HG03575 (cell line): ENCODE data around the gene THSD4.

Source experiments
- ATAC-seq: cut with Tn5 transposase; IDR thresholded peaks from one replicate; pipeline ENCODE4 v1.9.1; 2021; ENCODE audit not compliant: unreplicated experiment, insufficient number of reproducible peaks, low FRiP score; ENCODE audit errors: extremely low read depth

THSD4 gene

DNA sequence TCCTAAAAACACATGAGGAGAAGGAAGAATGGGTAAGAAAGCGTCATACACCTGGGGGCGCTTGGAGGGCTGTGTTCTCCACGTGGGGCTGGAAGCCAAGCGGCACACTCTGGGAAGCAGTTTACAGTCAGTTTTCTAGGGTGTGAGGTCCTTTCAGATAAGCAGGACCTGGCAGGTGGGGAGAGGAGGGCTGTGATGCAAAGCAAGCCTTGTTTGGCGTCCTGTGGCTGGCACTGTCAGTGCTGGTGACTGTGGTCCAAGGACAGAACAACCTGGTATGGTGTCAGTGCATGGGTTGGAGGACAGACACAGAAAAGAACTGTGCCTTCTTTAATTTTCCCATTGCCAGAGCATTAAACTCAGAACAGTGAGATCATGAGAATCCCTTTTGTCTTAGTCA, 434.4 kb downstream of the THSD4 start:
- no peak for ATAC-seq

- ATAC-seq: no peak
These were observed 436.3 kb downstream of the THSD4 start for GRCh38 chr15:71551566-71551965.

- no peak for ATAC-seq
These were observed 443.8 kb downstream of the THSD4 start for GRCh38 chr15:71559098-71559497.

DNA sequence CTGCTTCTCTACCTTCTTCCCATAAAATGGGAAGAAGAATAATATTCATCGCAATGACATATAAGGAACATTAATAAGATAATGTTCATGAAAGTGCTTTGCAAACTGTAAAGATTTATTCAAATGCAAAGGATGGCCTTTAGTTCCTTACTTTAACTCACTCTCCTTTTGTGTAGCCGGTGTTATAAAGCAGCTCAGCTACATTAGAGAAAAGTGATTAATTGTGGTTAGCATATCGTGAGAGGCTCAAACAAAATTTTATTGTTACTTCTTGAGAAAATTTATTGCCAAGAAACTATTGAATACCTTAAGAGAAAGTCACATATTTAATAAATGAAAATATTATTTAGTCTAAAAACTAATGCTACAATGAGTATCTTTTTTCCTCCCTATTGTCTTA, 444.3 kb downstream of the THSD4 start:
- no peak for ATAC-seq

DNA sequence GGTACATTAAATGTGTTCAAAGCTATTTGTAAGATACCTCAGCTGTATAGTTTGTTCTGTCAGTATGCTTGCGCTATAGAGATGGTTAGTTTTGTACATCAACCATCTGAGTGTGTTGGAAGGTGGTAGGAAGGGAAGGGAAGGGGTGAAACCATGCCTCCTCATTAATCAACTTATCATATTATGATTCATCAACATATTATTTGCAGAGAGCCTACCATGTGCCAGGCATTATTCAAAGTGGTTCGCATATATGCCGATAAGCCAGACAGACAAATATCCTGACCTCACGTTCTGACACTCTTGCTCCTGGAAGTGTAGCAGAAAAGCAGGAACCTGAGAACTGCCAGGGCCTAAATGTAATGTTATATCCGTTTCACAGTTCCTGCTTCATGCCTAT, 447.0 kb downstream of the THSD4 start:
- no peak for ATAC-seq

GRCh38 chr15:71564217-71564616, 448.9 kb downstream of the THSD4 start:
- ATAC-seq: no peak

DNA sequence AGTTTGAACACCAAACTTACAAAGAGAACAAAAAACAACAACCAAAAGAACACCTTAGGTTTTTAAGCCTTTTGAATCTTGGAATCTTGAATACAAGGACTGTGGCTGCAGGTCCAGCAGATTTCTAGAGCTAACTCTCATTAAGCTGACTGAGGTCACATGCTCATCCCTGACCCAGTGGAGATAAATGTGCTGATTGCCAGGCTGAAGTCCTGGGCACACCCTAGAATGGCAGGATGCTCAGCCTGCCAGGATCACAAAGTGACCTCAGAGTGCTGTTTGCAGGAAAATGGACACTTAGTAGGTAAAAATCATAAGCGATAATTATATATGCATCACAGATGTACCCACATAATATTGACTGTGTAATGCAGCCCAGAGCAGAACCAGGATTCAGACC, 449.7 kb downstream of the THSD4 start:
- ATAC-seq: no peak

DNA sequence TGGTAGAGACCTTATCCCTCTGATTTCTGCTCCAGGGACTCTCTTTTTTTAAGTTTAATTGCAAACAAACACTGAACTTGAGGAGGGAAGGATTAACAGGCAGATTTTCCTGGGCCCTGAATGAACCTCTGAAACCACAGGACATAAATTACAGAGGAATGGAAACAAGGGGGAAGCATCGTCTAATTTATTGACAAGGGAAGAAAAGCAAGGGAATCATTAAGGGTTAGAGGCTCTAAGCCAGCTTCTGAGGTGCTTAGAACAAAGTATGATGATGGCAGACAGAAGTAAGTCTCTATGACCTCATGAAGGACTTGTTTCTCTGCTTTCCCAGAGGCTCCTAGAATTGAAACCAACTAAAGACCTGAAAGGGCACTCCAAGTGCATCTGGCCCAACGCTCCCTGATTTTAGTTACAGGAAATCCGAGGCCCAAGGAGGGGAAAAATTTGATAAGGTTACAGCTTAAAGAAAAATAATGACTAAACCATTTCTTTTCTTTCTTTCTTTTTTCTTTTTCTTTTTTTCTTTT, 450.4 kb downstream of the THSD4 start:
- ATAC-seq: no peak

DNA sequence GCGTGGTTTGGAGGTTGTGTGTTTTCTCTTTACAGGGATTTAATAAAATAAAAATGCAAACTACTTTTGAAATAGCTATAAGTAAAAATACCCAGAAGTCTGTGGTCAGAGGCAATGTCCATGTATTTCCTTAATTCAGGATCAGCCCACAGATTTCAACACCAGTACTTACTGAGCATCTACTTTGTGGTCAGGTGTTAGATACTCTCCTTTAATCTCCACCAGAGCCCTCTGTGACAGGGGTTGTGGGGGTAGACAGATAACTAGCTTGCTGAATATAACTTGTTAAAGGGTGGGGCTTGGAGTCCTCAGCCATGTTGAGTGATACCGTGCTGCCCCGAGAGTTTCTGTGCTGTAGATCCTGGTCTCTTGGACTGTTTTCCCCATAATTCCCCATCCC, 451.0 kb downstream of the THSD4 start:
- ATAC-seq: no peak

- no peak for ATAC-seq
These were observed 451.9 kb downstream of the THSD4 start for GRCh38 chr15:71567173-71567572.

DNA sequence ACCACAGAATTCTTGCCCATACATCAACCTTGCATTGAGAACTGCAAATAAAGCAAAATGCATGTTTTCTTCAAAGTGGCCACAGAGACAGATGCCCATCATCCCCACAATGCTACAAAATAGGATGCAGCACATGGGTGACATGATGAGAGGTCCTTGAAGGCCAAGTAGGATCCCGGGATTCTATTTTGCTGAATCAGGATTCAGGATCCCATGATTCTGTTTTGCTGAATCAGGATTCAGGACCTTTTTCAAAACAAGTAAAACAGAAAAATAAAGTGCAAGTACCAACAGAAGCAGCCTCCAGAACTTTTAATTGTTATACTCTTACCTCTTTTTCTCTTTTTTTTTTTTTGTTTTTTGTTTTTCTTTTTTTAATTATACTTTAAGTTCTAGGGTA, 453.0 kb downstream of the THSD4 start:
- ATAC-seq: no peak

DNA sequence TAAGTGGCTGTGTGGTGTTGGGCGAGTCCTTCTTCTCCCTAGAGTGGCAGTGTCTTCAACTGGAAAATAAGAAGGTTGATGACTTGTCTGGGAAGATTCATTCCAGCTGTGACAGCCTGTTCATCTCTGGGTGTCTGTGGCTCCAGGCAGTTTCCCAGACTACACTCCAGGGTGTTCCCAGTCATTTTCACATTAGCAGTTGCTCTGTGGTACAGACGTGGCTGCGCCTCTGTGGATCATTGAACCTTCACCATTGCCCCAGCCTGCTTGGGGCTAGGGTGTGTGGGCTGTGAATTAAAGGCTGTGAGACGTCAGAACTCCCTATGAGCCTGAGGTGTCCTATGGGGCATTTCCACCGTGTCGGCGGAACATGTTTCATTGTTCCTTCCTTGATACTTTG, 455.5 kb downstream of the THSD4 start:
- ATAC-seq: no peak

- ATAC-seq: no peak
These were observed 456.4 kb downstream of the THSD4 start for GRCh38 chr15:71571641-71572040.

GRCh38 chr15:71572452-71573053, 457.3 kb downstream of the THSD4 start:
- no peak for ATAC-seq

DNA sequence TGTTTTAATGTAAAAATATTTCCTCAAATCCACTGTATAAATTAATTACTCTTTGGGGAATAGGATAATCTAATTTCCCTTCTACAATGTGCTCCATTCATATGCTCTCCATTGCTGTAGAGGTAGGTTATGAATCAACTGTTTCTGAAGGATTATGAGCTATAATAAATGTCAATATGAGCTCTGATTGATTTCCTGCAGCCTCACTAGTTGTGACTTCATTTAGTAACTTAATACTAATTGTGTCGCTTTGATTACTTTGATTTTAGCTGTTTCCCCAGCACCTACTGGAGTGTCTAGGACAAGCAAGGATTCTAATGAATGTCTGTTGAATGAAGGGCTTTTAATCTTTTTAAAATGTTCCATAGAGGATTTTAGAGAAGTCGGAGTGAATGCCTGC, 458.3 kb downstream of the THSD4 start:
- no peak for ATAC-seq

DNA sequence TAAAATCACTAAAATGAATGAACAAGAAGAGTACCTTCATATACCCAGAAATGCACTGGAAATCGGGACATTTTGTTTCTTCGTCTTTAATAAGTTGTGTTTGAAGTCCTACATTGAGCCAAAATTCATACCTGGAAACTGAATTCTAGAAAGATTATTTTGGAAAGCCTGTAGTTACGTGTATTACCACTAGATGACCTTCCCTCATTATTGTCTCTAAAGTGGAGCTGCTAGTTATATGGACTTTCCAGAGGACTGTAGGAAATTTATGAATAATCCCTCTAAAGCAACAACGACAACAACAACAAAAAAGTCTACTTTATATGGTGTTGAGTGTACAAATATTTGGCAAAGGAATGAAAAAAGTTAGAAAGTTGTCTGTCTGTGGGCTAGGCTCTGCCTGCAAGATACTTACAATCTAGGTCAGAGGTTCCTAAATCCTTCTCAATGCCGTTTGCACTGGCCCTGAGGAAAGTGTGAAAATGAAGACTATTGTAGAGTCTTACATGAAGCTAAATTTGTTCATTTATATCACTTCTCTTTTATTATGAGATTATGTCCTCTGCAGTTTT, 460.3 kb downstream of the THSD4 start:
- no peak for ATAC-seq

DNA sequence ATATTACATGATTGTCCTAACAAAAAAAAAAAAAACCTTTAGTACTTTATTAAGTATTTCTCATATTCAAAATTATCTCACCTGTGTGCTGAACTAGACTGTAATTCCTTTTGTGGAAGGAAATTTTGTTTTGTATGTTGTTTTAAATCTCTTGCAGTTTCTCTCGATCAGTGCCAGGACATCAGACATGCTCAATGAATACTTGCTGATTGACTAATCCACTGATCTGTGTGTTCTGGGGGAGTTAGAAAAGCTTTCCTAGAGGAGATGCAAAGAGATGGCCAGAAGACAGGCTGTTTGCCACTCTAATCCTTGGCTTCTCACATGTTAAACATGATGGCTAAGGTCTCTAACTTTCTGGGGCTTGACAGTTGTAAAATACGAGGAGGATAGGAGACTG, 461.8 kb downstream of the THSD4 start:
- no peak for ATAC-seq

GRCh38 chr15:71581398-71581930, 466.2 kb downstream of the THSD4 start:
- ATAC-seq: no peak

GRCh38 chr15:71585159-71585558, 469.9 kb downstream of the THSD4 start:
- ATAC-seq: no peak

GRCh38 chr15:71586463-71586862, 471.2 kb downstream of the THSD4 start:
- no peak for ATAC-seq

GRCh38 chr15:71588746-71589145, 473.5 kb downstream of the THSD4 start:
- no peak for ATAC-seq
